HT1080 (cell line): ENCODE measurements around the gene G0S2. TPM values are rescaled to one million over a fixed set of nuclear protein-coding genes. Genes with fewer than 3 reads are reported as not detected.
A peak's percentile ranks its signal among the peaks of the same experiment; 100 is the strongest.

ENCODE experiments used
- DNase-seq: peaks from one replicate; pipeline ENCODE4 v3.0.0-alpha.2; 2015; ENCODE audit warnings: low read depth
- polyA plus RNA-seq, 2 experiments: library from polyadenylated mRNA; depleted of rRNA; stranded (reverse); fragments of >200 nt; gene quantifications; 2 replicates each; pipeline ENCODE4 v1.2.3, GENCODE V29; 2015
- total RNA-seq: library from RNA; depleted of rRNA; stranded (reverse); fragments of >200 nt; shearing (Covaris generic); gene quantifications from 2 replicates; pipeline ENCODE4 v1.2.3, GENCODE V29; 2014; rRNA removed

Gene G0S2
- not detected in 2 replicates for total RNA-seq
- not detected in 2 replicates for polyA plus RNA-seq (2015; cell fraction: cytosol; rRNA removed)
- not detected in 2 replicates for polyA plus RNA-seq (2015; cell fraction: nucleus; rRNA removed)

- DNase-seq = no peak
These were observed at the start of gene G0S2 for GRCh38 chr1:209674957-209675564. Gene G0S2 (plus strand): TSS chr1:209675412. CDS start chr1:209675685, 273 bp downstream.

DNA sequence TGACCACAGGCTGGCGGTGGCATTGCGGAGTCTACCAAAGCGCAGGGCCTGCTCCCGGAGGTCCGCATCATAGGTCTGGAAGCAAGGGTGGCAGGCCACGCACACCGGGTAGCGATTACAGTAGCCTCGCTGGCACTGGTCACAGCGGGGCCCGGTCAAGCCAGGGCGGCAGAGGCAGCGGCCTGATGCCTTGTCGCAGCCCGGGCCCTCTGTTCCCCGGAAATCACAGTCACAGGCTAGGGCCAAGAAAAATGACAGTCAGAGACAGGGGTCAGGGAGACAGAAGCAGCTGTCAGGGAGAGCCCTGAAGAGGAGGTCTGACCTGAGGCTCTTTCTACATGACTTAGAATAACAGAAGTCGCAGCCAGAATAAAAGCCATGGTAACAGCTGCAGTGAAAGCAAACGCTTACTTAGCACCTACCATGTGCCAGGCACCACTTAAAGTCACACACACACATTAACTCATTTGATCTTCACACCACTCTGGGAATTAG is 49.4 kb upstream of the G0S2 start:
- no peak for DNase-seq

GRCh38 chr1:209626346-209627026 is 48.7 kb upstream of the G0S2 start:
- no peak for DNase-seq

DNA sequence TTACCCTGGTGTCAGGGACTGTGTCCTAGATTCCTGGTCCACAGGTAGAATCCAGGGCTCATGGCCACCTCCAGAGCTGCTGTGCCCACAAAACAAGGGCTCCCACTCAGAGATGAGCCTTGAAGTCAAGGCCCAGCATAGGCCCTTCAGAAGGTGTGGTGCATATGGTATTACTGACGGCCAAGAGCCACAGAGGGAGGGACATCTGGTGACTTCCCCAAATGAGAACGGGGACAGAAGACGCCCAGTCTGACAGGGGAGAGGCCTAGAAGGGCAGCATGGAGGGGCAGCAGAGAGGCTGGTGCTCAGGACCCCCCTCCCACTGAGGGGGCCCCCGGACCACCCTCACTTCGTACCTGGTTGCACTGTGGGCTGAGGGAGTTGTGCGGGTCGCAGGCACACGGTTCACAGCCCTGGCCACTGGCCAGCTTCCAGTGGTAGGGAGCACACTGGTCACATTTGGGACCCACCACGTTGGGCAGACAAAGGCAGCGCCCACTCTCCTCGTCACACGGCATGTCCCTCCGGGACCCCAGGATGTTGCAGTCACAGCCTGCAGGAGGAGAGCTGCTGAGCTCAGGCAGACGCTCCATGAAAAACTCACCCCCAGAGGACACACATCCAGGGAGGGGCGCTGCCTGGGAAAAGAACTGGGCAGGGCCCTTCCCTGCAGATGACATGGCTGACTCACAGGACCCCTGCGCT is 48.0 kb upstream of the G0S2 start:
- DNase-seq = no peak

DNA sequence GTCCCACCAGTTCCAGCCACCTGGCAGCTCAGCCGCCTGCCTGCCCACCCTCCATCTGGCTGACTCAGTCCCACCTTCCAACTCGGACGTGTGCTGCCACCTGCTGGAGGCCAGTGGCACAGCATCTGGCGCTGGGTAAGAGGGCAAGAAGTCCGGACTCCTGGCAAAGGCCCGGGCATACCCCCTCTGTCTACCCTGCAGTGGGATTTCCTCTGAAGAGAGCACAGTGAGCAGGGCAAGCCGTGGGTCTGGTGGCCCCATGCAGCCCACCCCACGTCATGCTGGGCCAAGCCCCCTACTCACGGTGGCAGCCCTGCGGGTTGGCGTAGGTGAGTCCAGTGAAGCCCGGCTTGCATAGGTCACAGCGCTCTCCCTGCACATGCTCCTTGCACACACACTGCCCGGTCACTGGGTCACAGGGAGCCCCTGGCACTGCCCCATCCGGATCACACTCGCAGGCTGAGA is 47.4 kb upstream of the G0S2 start:
- DNase-seq = peak; percentile 85

DNA sequence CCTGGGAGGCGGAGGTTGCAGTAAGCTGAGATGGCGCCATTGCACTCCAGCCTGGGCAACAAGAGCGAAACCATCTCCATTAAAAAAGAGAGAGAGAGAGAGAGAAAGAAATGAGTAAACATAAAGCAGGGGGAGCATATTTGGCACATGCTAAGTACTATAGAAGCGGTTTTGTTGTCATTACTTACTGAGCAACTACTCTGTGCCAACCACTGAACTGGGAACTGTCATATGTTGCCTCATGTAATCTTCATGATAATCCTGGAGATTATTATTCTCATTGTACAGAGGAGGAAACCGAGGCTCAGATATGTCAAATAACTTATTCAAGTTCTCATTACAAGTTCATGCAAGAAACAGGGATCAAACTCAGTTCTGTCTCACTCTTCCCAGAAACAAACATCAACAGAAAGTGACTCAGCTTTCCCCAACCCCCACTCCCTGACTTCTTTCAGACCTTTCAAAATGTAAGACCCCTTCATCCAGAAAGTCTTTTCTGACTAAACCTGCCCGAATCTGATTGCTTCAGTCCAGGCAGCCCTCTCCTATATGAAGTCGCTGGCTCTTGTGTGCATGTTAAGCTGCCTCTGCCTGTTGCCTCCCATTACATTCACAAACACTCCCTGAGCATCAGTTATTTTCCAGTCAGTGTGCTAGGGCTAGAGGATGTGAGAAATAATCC is 46.5 kb upstream of the G0S2 start:
- no peak for DNase-seq

DNA sequence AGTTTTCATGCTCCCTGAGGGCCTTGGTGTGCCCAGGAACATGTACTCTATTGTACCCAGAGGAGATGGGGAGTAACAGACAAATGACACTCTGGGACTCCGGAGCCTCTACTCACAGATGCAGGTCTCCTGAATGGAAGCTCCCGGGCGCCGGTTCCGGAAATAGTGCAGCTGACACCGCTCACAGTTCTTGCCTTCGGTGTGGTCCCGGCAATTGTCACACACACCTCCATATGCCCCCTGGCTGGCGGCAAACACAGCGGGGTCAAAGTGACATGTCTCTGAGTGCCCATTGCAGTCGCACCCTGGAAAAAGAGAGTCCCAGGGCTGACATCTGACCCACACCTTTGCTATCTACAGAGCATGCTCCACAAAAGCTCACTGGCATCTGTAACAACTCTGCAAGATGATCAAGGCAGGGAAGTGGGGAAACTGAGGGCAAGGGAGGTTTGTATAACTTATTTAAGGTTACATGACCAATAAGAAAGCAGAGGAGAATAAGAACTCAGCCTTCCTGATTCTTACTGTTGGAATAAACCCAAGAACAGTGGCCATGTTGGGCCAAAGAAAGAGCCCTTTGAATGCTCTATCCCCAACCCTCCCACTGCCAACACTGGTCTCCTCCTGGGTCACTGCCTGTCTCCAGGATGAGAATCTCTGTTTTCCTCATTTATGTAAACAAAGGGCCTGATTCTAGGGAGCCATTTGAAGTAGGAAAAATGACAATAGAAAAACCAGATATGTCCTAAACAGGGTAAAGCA is 45.4 kb upstream of the G0S2 start:
- DNase-seq = no peak

- DNase-seq = no peak
These were observed 44.6 kb upstream of the G0S2 start for GRCh38 chr1:209630383-209631225.

DNA sequence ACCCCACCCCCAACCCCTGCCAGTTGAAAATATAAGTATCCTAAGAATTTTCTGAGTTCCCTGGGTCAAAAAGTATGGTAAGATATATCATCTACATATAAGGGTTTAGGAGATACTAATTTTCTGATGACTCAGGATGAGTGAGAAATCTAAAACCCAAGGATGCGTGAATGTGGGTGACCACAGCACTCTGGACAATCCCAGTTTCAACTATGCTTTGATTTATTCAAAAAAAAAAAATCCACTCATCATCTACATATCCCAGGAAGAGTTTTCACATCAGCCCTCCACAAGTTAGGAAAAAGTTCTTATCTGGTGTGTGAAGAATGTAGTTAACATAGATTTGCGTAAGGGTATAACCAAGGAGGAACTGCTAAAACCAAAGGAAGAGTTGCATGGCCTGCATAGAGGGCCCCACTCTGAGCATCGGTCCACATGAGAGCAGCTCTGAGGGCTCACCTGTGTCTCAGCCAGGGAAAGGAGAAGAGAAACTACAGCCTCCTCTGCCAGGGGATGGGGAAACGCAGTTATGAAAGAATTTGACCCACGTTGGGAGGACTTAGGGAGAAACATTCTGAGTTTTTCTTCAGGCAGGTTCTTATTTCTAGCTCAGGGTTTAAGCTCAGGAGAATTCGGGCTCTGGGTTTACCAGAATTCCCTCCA is 41.7 kb upstream of the G0S2 start:
- DNase-seq = peak; percentile 77

DNA sequence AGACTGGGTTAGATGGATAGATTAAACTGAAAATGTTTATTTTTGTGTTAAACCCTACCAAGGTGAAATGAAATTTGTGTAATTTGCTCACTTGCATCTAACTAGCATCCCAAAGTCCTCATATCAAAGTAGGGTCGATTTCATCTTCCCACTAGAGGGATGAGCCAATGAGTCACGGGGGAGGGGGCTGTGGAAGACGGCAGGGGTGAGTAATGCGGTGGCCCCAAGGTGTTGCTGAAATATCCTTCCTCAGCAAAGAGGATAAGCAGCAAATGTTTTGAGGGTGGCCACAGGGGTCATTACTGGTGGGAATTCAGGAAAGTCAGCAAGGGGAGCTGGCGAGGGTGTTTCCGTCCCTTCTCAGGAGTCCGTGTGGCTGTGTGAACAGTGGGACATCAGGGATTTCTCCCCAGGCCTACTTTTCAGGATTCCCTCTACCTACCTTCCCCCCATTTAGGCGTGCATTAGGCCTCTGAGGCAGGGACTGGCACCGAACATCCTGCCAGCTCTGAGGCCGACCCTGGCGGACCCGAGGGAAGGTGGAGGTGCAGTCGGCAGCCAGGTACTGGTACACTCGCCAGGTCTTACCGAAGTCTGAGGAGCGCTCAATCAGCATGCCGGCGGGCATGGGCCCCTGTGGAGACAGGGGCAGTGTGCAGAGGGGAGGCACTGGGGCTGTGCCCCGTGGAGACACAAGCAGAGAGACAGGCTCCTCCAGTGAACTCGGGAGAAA is 41.0 kb upstream of the G0S2 start:
- DNase-seq = peak; percentile 82

GRCh38 chr1:209635850-209636249 is 39.4 kb upstream of the G0S2 start:
- DNase-seq = no peak

GRCh38 chr1:209641832-209642172 is 33.4 kb upstream of the G0S2 start:
- no peak for DNase-seq

GRCh38 chr1:209642816-209643215 is 32.4 kb upstream of the G0S2 start:
- DNase-seq = no peak

- no peak for DNase-seq
These were observed 31.8 kb upstream of the G0S2 start for GRCh38 chr1:209643285-209644020.

DNA sequence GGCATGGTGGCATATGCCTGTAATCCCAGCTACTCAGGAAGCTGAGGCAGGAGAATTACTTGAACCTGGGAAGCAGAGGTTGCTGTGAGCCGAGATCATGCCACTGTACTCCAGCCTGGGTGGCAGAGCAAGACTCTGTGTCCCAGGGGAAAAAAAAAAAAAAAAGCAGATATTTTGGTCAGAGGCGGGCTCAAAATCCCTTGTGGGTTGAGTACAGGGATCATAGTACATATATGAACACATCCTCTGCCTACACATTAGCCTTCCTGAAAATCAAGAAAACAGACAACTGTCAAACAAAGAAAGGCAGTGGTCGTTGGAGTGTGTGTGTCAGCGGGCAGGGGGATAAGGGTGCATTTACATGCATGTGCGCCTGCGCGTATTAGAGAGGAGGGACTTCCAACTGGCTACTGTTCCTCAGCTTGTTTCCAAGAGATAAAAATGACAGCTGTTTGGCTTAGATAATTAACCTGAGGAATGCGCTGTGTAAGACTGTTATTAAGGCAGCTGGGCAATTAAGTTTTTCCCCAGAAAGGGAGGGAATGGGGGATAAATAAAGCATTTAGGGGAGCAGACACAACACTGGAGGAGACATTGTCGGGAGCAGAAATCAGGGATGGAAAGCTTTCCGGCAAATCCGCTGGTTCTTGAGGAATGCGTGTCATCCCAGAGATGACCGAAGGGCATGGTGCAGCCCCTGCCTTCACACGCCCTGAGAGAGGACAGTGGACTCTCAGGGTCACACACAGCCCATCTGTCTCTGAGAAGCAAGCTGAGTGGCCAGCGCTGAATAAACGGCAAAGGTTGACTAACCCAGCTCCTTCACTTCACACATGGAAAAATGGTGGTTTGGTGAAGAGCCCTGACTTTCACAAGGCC is 29.4 kb upstream of the G0S2 start:
- DNase-seq = no peak

DNA sequence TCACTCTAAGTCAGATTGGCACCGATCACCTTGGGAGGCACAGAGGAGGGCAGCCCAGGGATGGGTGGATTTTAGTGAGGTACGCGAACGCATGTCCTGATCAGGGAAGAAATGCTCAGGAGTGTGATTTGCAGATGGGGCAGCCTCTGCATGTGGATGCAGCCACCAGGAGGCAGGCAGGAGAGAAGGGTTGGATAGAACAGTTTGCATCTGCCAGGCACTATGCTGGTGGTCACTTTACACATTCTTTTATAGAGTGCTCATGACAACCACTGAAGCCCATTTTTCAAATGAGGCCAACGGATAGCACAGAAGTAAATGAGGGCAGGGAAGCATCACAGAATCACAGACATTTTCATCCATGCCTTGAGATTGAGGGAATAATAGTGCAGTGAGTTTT is 28.7 kb upstream of the G0S2 start:
- peak; percentile 72 for DNase-seq

GRCh38 chr1:209647156-209647555 is 28.1 kb upstream of the G0S2 start:
- DNase-seq = peak; percentile 4
